22Rv1 (cell line): ENCODE data around the gene RSRC2.
"Not testable (repeated sequence)": the region's sequence is repeated elsewhere in the genome, so short reads cannot be mapped to it uniquely, and the experiment has no call there.

Experiments
- CTCF ChIP-seq: fragments of 450-650 bp; IDR thresholded peaks from 2 replicates; pipeline ENCODE4 v1.5.1; 2017; ENCODE audit warnings: mild to moderate bottlenecking
- ZFX ChIP-seq: fragments of 450-650 bp; IDR thresholded peaks from 2 replicates; pipeline ENCODE4 v1.6.1; 2017; ENCODE audit warnings: antibody characterized with exemption, borderline replicate concordance

- TF ChIP-seq CTCF, ZFX: not testable (repeated sequence)
These were observed 33.5 kb downstream of the RSRC2 start for GRCh38 chr12:122493222-122493621.
